ENCODE data around the gene CYP24A1. TPM values are rescaled to one million over a fixed set of nuclear protein-coding genes. Genes with fewer than 3 reads are reported as not detected.

Gene CYP24A1
- polyA plus RNA-seq, result 1 to 10 TPM in 1 of 2 donors, under 1 TPM in 1; 0.39 to 1.6 TPM

DNA sequence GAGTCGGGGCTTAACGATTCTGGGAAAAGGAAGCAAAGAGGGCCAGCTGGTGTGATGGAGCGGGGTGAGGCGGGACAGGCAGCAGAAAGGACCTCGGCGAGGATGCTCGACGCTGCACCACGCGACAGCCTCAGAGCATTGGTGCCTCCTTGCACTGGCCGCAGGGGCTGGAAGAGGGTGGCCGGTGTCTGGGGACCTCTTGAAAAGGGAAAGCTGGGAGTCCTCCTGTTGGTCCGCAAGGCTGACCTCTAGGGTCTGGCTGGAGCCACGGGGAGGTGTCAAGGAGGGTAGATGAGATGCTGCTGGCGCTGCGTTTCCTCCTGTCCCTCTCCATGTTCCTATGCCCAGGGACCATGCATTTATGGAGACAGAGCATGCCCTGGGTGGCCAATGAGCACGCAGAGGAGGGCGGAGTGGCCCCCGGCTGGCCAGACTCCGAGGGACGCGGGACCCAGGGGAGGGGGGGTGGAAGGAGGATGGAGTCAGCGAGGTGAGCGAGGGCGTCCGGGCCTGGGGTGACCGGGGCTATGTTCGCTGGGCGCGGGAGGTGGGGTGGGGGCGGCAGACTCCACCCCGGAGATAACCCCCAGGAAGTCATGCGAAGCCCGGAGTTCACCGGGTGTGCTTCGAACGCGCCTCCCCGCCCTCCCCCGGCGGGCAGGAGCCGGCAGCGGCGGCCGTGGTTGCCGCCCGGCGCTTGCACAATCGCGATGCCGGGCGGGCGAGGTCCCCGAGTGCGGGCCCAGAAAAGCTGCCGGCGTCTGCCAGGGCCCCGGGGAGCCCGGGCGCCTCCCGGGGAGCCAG lies at the start of gene CYP24A1:
CYP24A1 (minus strand) TSS at position 334 of the 804 bp plus-strand sequence. CDS start 407 bp downstream, outside the sequence.
- 2 to 3% methylated on average over 55 to 61 of the region's 61 CpGs for WGBS, 2 donors
- H3K4me3 ChIP-seq (ENCODE audit: low read depth in 1 of 2, low read length in 2 of 2), result peak within 1 kb of the TSS; percentile 13 to 29

DNA sequence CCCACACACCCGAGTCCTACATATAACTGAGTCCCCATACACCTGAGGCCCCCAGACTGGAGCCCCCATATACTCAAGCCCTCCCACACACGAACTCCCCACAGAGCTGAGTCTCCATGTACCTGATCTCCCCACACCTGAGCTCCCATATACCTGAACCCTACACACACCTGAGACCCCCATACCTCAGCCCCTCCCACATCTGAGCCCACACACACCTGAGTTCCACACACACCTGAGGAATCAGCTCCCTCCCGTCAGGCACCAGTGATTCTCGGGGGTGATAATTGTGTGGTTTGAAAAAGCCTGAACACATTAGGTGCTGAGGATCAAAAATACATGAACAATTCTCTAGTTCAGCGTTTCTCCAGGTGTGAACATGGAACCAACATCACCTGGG lies 49.5 kb upstream of the CYP24A1 start:
- WGBS, 2 donors, result 79 to 83% methylated on average over 5 of the region's 5 CpGs
- H3K4me3 ChIP-seq (ENCODE audit: low read depth in 1 of 2, low read length in 2 of 2), result no peak overlapping the region

More for the DNA sequence above, at the start of gene CYP24A1:
- H3K27me3 ChIP-seq (ENCODE audit: control insufficient read depth in 1 of 2, insufficient read depth in 2 of 2, low read length in 2 of 2), result peaks cover 0 to 6% of the 10 kb centered on the region in 2 donors
- peak within 1 kb of the TSS; percentile 27 to 80 for H3K27ac ChIP-seq (ENCODE audit: low read depth in 2 of 2, low read length in 1 of 2)
- no peaks in the 10 kb centered on the region for H3K36me3 ChIP-seq (ENCODE audit: control insufficient read depth in 2 of 2, insufficient read depth in 2 of 2, low read length in 1 of 2)
- H3K9me3 ChIP-seq (ENCODE audit: control insufficient read depth in 2 of 2, insufficient read depth in 1 of 2, low read depth in 1 of 2, low read length in 1 of 2), result no peaks in the 10 kb centered on the region
- peaks cover 6 to 17% of the 10 kb centered on the region in 2 donors for H3K4me1 ChIP-seq (ENCODE audit: control insufficient read depth in 2 of 2, insufficient read depth in 2 of 2, low read length in 1 of 2)

DNA sequence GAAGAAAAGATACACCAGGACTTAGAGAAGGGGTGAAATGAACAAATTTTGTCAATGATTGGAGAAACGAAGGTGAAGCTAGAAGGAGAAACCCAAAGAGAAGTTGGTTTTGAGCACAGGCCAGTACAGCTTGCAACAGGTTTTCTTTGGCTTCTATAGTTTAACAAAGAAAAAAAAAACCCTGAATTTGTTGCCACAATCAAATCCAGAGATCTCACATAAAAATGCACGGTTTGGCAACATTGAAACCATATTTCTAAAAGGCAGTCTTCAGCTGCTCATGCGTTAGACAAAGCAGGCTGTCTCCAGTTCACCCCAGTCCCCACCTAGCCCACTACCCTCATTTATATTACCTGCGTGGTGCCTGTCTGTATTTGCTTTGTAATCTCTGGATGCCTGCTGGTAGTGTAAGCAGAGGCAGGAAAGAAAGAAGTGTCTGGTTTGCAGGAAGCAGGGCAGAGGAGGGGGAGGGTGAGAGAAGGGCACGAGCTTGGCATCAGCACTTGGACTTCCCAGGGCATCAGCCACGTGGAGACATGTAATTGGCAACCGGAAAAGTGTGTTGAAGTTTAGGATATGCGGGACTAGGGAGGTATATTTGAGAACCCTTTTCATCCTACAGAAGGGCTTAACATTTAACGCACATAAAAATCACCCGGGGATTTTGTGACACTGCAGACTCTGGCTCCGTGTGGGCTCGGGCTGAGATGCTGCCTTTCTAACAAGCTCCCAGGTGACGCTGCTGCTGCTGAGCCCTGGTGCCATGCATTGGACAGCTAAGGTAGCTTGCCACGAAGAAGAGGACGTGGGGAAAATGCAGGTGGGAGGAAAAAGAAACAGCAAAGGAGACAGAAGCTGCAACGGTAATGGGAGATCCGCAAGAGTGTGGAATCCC lies 48.5 kb upstream of the CYP24A1 start:
- Histone ChIP-seq H3K36me3 (ENCODE audit: control insufficient read depth in 2 of 2, insufficient read depth in 2 of 2, low read length in 1 of 2) (peaks cover 0 to 2% of the 10 kb centered on the region in 2 donors), H3K27me3 (ENCODE audit: control insufficient read depth in 1 of 2, insufficient read depth in 2 of 2, low read length in 2 of 2) (no peaks in the 10 kb centered on the region), H3K27ac (ENCODE audit: low read depth in 2 of 2, low read length in 1 of 2) (no peak overlapping the region), H3K9me3 (ENCODE audit: control insufficient read depth in 2 of 2, insufficient read depth in 1 of 2, low read depth in 1 of 2, low read length in 1 of 2) (no peaks in the 10 kb centered on the region), H3K4me3 (ENCODE audit: low read depth in 1 of 2, low read length in 2 of 2) (no peak overlapping the region), H3K4me1 (ENCODE audit: control insufficient read depth in 2 of 2, insufficient read depth in 2 of 2, low read length in 1 of 2) (no peaks in the 10 kb centered on the region)
- WGBS, 2 donors, result 49 to 52% methylated on average over 17 of the region's 17 CpGs

More for the DNA sequence above, 49.5 kb upstream of the CYP24A1 start:
- Histone ChIP-seq H3K27ac (ENCODE audit: low read depth in 2 of 2, low read length in 1 of 2) (no peak overlapping the region), H3K4me1 (ENCODE audit: control insufficient read depth in 2 of 2, insufficient read depth in 2 of 2, low read length in 1 of 2) (no peaks in the 10 kb centered on the region), H3K36me3 (ENCODE audit: control insufficient read depth in 2 of 2, insufficient read depth in 2 of 2, low read length in 1 of 2) (no peaks in the 10 kb centered on the region), H3K27me3 (ENCODE audit: control insufficient read depth in 1 of 2, insufficient read depth in 2 of 2, low read length in 2 of 2) (no peaks in the 10 kb centered on the region), H3K9me3 (ENCODE audit: control insufficient read depth in 2 of 2, insufficient read depth in 1 of 2, low read depth in 1 of 2, low read length in 1 of 2) (no peaks in the 10 kb centered on the region)

DNA sequence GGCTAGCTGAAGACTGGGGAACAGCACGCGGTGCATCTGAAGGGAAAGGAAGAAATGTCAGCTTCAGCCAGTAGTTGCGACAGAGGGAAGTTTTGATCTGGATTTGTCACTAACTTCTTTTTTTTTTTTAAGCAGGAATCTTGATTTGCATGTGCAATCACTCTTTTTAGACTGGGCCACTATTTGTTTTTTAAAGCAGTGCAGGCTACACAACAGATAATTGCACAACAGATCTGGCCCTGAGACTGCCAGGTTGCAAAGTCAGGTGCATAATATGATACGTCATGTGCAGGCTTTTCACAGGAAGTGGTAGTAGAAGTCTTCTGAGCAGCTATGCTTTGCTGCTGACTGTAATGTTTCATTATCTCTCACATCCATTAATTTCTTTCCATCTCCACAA lies 47.6 kb upstream of the CYP24A1 start:
- Histone ChIP-seq H3K4me3 (ENCODE audit: low read depth in 1 of 2, low read length in 2 of 2) (no peak overlapping the region), H3K27ac (ENCODE audit: low read depth in 2 of 2, low read length in 1 of 2) (no peak overlapping the region), H3K4me1 (ENCODE audit: control insufficient read depth in 2 of 2, insufficient read depth in 2 of 2, low read length in 1 of 2) (no peaks in the 10 kb centered on the region), H3K9me3 (ENCODE audit: control insufficient read depth in 2 of 2, insufficient read depth in 1 of 2, low read depth in 1 of 2, low read length in 1 of 2) (no peaks in the 10 kb centered on the region), H3K27me3 (ENCODE audit: control insufficient read depth in 1 of 2, insufficient read depth in 2 of 2, low read length in 2 of 2) (no peaks in the 10 kb centered on the region), H3K36me3 (ENCODE audit: control insufficient read depth in 2 of 2, insufficient read depth in 2 of 2, low read length in 1 of 2) (peaks cover 0 to 2% of the 10 kb centered on the region in 2 donors)
- 75 to 83% methylated on average over 4 of the region's 4 CpGs for WGBS, 2 donors

DNA sequence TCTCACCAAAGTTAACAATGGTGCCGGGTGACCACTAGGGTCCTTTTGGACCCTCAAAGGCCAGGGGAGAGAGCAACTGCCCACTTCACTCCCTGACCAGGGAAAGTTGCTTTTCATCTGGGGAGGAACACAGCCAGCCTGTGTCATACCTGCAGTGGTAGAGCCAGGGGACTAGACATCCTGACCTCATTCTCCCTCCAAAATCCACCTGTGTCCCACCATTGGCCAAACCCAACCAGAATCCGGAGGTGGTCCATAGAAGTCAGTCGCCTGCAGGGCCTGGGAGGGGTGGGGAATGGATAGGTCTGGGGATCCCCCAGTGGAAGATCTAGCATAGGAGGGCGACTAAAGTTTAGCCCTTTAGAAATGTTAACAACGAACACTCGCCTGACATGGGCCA lies 46.9 kb upstream of the CYP24A1 start:
- Histone ChIP-seq H3K4me3 (ENCODE audit: low read depth in 1 of 2, low read length in 2 of 2) (no peak overlapping the region), H3K36me3 (ENCODE audit: control insufficient read depth in 2 of 2, insufficient read depth in 2 of 2, low read length in 1 of 2) (peaks cover 0 to 2% of the 10 kb centered on the region in 2 donors), H3K27me3 (ENCODE audit: control insufficient read depth in 1 of 2, insufficient read depth in 2 of 2, low read length in 2 of 2) (no peaks in the 10 kb centered on the region), H3K9me3 (ENCODE audit: control insufficient read depth in 2 of 2, insufficient read depth in 1 of 2, low read depth in 1 of 2, low read length in 1 of 2) (no peaks in the 10 kb centered on the region), H3K27ac (ENCODE audit: low read depth in 2 of 2, low read length in 1 of 2) (no peak overlapping the region), H3K4me1 (ENCODE audit: control insufficient read depth in 2 of 2, insufficient read depth in 2 of 2, low read length in 1 of 2) (no peaks in the 10 kb centered on the region)
- 93 to 97% methylated on average over 6 of the region's 6 CpGs for WGBS, 2 donors

DNA sequence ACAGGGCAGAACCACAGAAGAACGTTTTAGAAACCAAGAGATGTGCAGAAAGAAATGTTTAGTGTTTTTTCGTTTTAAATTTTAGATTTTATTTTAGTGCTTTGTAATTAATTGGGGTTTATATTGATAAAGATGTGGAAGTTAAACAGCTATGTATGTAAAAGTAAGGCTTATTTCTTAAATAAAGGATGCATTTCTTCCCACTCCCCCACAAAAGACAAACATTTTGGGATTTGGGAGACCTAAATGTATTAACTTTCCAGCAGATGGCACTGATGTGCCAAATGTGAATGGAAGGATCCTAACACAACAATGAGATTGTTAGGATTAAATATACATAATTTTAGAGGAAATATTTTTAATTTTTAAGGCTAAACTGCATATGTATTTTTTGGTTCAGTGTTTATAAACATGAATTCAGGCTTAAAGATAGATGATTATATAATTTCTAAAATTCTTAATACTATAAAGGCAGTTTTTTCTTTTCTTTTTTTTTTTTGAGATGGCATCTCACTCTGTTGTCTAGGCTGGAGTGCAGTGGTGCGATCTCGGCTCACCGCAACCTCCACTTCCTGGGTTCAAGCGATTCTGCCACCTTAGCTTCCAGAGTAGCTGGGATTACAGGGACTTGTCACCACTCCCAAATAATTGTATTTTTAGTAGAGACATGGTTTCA lies 46.1 kb upstream of the CYP24A1 start:
- H3K4me1 ChIP-seq (ENCODE audit: control insufficient read depth in 2 of 2, insufficient read depth in 2 of 2, low read length in 1 of 2), result no peaks in the 10 kb centered on the region
- 77 to 80% methylated on average over 6 of the region's 6 CpGs for WGBS, 2 donors
- H3K9me3 ChIP-seq (ENCODE audit: control insufficient read depth in 2 of 2, insufficient read depth in 1 of 2, low read depth in 1 of 2, low read length in 1 of 2), result no peaks in the 10 kb centered on the region
- peaks cover 0 to 2% of the 10 kb centered on the region in 2 donors for H3K36me3 ChIP-seq (ENCODE audit: control insufficient read depth in 2 of 2, insufficient read depth in 2 of 2, low read length in 1 of 2)
- H3K27ac ChIP-seq (ENCODE audit: low read depth in 2 of 2, low read length in 1 of 2), result no peak overlapping the region
- no peaks in the 10 kb centered on the region for H3K27me3 ChIP-seq (ENCODE audit: control insufficient read depth in 1 of 2, insufficient read depth in 2 of 2, low read length in 2 of 2)
- H3K4me3 ChIP-seq (ENCODE audit: low read depth in 1 of 2, low read length in 2 of 2), result no peak overlapping the region

DNA sequence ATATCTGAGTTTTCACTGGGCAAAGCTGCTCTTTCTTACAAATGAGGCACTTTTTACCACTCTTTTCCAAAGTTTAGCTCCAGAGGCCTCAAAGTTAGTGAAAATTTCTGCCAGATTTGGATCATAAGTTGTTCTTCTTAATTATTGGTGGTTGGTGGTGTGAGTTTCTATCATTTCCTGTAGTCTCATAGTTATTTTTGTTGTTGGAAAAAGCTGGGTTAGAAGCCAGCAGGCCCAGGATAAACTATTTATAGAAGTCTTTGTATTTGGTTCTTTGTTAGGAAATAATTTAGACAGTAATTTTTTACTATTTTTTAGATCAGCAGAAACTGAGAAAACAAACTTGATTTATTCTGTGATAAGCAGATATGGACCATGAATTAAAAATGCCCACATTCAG lies 44.7 kb upstream of the CYP24A1 start:
- Histone ChIP-seq H3K36me3 (ENCODE audit: control insufficient read depth in 2 of 2, insufficient read depth in 2 of 2, low read length in 1 of 2) (peaks cover 0 to 2% of the 10 kb centered on the region in 2 donors), H3K9me3 (ENCODE audit: control insufficient read depth in 2 of 2, insufficient read depth in 1 of 2, low read depth in 1 of 2, low read length in 1 of 2) (no peaks in the 10 kb centered on the region), H3K4me1 (ENCODE audit: control insufficient read depth in 2 of 2, insufficient read depth in 2 of 2, low read length in 1 of 2) (no peaks in the 10 kb centered on the region), H3K27me3 (ENCODE audit: control insufficient read depth in 1 of 2, insufficient read depth in 2 of 2, low read length in 2 of 2) (no peaks in the 10 kb centered on the region), H3K27ac (ENCODE audit: low read depth in 2 of 2, low read length in 1 of 2) (no peak overlapping the region), H3K4me3 (ENCODE audit: low read depth in 1 of 2, low read length in 2 of 2) (no peak overlapping the region)

DNA sequence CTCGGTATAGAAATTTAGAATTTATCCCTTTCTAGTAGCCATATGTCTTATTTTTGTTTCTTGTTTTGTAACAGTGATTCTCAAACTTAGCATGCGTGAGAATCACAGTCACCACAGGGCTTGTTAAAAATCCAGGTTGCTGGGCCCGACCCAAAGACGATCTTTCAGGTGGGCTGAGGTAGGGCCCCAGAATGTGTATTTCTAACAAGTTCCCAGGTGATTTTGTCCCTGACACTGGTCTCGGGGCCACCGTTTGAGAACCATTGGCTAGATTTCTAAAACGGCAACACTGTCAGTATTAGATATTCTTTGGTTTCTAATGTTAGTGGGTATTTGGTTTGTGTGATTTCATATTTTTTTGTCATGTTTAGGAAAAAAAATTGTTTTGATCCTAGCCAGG lies 44.0 kb upstream of the CYP24A1 start:
- H3K27ac ChIP-seq (ENCODE audit: low read depth in 2 of 2, low read length in 1 of 2), result no peak overlapping the region
- WGBS, 2 donors, result 89 to 92% methylated on average over 7 of the region's 7 CpGs
- no peak overlapping the region for H3K4me3 ChIP-seq (ENCODE audit: low read depth in 1 of 2, low read length in 2 of 2)
- no peaks in the 10 kb centered on the region for H3K9me3 ChIP-seq (ENCODE audit: control insufficient read depth in 2 of 2, insufficient read depth in 1 of 2, low read depth in 1 of 2, low read length in 1 of 2)
- peaks cover 0 to 2% of the 10 kb centered on the region in 2 donors for H3K36me3 ChIP-seq (ENCODE audit: control insufficient read depth in 2 of 2, insufficient read depth in 2 of 2, low read length in 1 of 2)
- no peaks in the 10 kb centered on the region for H3K27me3 ChIP-seq (ENCODE audit: control insufficient read depth in 1 of 2, insufficient read depth in 2 of 2, low read length in 2 of 2)
- no peaks in the 10 kb centered on the region for H3K4me1 ChIP-seq (ENCODE audit: control insufficient read depth in 2 of 2, insufficient read depth in 2 of 2, low read length in 1 of 2)

DNA sequence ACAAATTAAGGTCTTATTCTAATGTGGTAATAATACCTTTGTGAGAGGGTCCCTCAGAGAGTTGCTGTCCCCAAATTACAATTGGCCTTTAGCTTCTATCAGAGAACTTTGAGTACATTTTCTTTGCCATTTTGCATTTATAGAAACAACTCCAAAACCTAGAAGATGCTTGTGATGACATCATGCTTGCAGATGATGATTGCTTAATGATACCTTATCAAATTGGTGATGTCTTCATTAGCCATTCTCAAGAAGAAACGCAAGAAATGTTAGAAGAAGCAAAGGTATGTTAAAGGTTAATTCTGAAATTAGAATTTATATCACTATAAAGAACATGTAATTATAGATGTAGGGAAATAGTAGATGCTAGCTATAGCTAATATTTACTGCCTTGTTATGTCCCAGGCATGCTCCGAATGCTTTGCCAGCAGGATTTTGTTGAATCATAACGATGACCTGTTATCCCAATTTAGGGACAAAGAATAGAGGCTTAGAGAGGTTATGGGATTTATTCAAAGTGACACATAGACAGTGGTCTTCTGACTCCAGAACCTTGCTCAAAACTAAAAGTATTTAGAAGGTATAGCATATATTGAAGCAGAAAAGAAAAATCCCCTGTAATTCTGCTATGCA lies 41.5 kb upstream of the CYP24A1 start:
- 93 to 94% methylated on average over 3 of the region's 3 CpGs for WGBS, 2 donors
- Histone ChIP-seq H3K36me3 (ENCODE audit: control insufficient read depth in 2 of 2, insufficient read depth in 2 of 2, low read length in 1 of 2) (peaks cover 0 to 6% of the 10 kb centered on the region in 2 donors), H3K27me3 (ENCODE audit: control insufficient read depth in 1 of 2, insufficient read depth in 2 of 2, low read length in 2 of 2) (no peaks in the 10 kb centered on the region), H3K4me1 (ENCODE audit: control insufficient read depth in 2 of 2, insufficient read depth in 2 of 2, low read length in 1 of 2) (no peaks in the 10 kb centered on the region), H3K4me3 (ENCODE audit: low read depth in 1 of 2, low read length in 2 of 2) (no peak overlapping the region), H3K9me3 (ENCODE audit: control insufficient read depth in 2 of 2, insufficient read depth in 1 of 2, low read depth in 1 of 2, low read length in 1 of 2) (no peaks in the 10 kb centered on the region), H3K27ac (ENCODE audit: low read depth in 2 of 2, low read length in 1 of 2) (no peak overlapping the region)
